GM12878 (cell line): Measurements from ENCODE around the gene PFN3. TPM values are rescaled to one million over a fixed set of nuclear protein-coding genes. Genes with fewer than 3 reads are reported as not detected.

Experiments
- ATAC-seq: fragments of 200-7000 bp; cut with Tn5 transposase; 3 replicates; pipeline ENCODE4 v1.9.1; 2020; ENCODE audit warnings: mild to moderate bottlenecking, moderate library complexity
- BruUV-seq: library from RNA; stranded (reverse); fragments of 400-500 nt; replicated peaks from 2 replicates; lab custom pipeline; 2021; lab: Mats Ljungman, UMichigan
- CTCF ChIA-PET: fragments of 300-600 bp; sonication (Branson Sonifier 250); formaldehyde crosslinking; extraction: SDS; loops from one replicate; lab custom pipeline; 2021; ENCODE audit warnings: inconsistent platforms; lab: Yijun Ruan, JAX
- POLR2A ChIA-PET: fragments of 350-600 bp; formaldehyde crosslinking; extraction: SDS; loops from one replicate; lab custom pipeline; 2021; ENCODE audit warnings: inconsistent platforms; lab: Charles Lee
- RAD21 ChIA-PET: fragments of 300-600 bp; sonication (Branson Sonifier 250); formaldehyde crosslinking; loops from one replicate; lab custom pipeline; 2023; ENCODE audit warnings: antibody characterized with exemption; ENCODE audit not compliant: unreplicated experiment; lab: Charles Lee
- SMC1A ChIA-PET: fragments of 300-600 bp; sonication (Branson Sonifier 250); formaldehyde crosslinking; loops from one replicate; lab custom pipeline; 2023; ENCODE audit not compliant: unreplicated experiment, uncharacterized antibody; lab: Charles Lee
- DNase-seq: peaks from one replicate; pipeline ENCODE4 v3.0.0-alpha.2; 2011; ENCODE audit warnings: low read depth, low spot score
- FAIRE-seq: peaks from 3 replicates; lab custom pipeline; 2011; peaks lifted over from hg19 to GRCh38; lab: Jason Lieb, UNC
- H2AFZ ChIP-seq: 2 replicates; pipeline ENCODE4 v1.6.0; 2011; ENCODE audit warnings: low read depth, low read length, control low read depth; ENCODE audit not compliant: control insufficient read depth
- H3K27ac ChIP-seq: 2 replicates; pipeline ENCODE4 v1.5.1; 2011; ENCODE audit warnings: control low read depth; ENCODE audit not compliant: control insufficient read depth, insufficient read depth
- H3K27me3 ChIP-seq, 2 experiments: replicated peaks in 1 of 2; 2 replicates each; pipeline versions ENCODE4 v1.6.0 to v1.6.1; 2011; ENCODE audit warnings: low read length in 1 of 2; ENCODE audit not compliant: control insufficient read depth in 2 of 2, insufficient read depth in 2 of 2
- H3K36me3 ChIP-seq, 2 experiments: 2 replicates each; pipeline ENCODE4 v1.5.1; 2011; ENCODE audit warnings: low read length in 1 of 2; ENCODE audit not compliant: control insufficient read depth in 2 of 2, insufficient read depth in 2 of 2
- H3K4me1 ChIP-seq: 2 replicates; pipeline ENCODE4 v1.6.1; 2011; ENCODE audit warnings: mild to moderate bottlenecking, low read length, moderate library complexity, mixed read lengths; ENCODE audit not compliant: control insufficient read depth, insufficient read depth
- H3K4me2 ChIP-seq: 2 replicates; pipeline ENCODE4 v1.6.0; 2011; ENCODE audit warnings: control low read depth; ENCODE audit not compliant: control insufficient read depth, insufficient read depth
- H3K4me3 ChIP-seq: fragments of 200-600 bp; sonication (generic); 2 replicates; pipeline ENCODE4 v1.5.1; 2016
- H3K79me2 ChIP-seq: 2 replicates; pipeline ENCODE4 v1.6.0; 2011; ENCODE audit warnings: low read length; ENCODE audit not compliant: control insufficient read depth, insufficient read depth
- H3K9ac ChIP-seq: 2 replicates; pipeline ENCODE4 v1.8.0; 2011; ENCODE audit warnings: low read length, control low read depth, mixed read lengths; ENCODE audit not compliant: control insufficient read depth, insufficient read depth
- H3K9me3 ChIP-seq: replicated peaks from 3 replicates; pipeline ENCODE4 v1.5.1; 2011; ENCODE audit warnings: mild to moderate bottlenecking, low read length; ENCODE audit not compliant: control insufficient read depth, insufficient read depth
- H4K20me1 ChIP-seq: 2 replicates; pipeline ENCODE4 v1.6.0; 2011; ENCODE audit not compliant: control insufficient read depth, insufficient read depth
- BCL11A ChIP-seq: IDR thresholded peaks from 2 replicates; pipeline ENCODE4 v1.6.1; 2011; ENCODE audit warnings: low read depth, low read length
- CHD2 ChIP-seq: IDR thresholded peaks from 2 replicates; pipeline ENCODE4 v1.6.1; 2011; ENCODE audit warnings: low read depth, low read length, improper control_type of control experiment, borderline replicate concordance
- E2F8 ChIP-seq: fragments of 450-650 bp; IDR thresholded peaks from 2 replicates; pipeline ENCODE4 v1.6.1; 2018; ENCODE audit warnings: mild to moderate bottlenecking, low read depth, moderate library complexity; ENCODE audit not compliant: partially characterized antibody
- EZH2 ChIP-seq: IDR thresholded peaks from 2 replicates; pipeline ENCODE4 v1.6.1; 2012; ENCODE audit warnings: low read depth, mild to moderate bottlenecking, control low read depth, inconsistent platforms, low read length, borderline replicate concordance; ENCODE audit not compliant: control insufficient read depth
- JUNB ChIP-seq: IDR thresholded peaks from 2 replicates; pipeline ENCODE4 v1.6.1; 2016; ENCODE audit warnings: antibody characterized with exemption, mild to moderate bottlenecking
- TCF12 ChIP-seq: IDR thresholded peaks from 2 replicates; pipeline ENCODE4 v1.6.1; 2011; ENCODE audit warnings: low read depth, mild to moderate bottlenecking, low read length
- WGBS: methylation state at CpG from one replicate; pipeline ENCODE4 v1.1.6; 2016; ENCODE audit warnings: low lambda C conversion rate; ENCODE audit not compliant: insufficient replicate concordance, insufficient coverage; ENCODE audit errors: missing lambda C conversion rate; 5-methylcytosine and 5-hydroxymethylcytosine counted together
- in situ Hi-C: fragments of 300-500 bp; cut with MboI; formaldehyde crosslinking; loops from 9 replicates; pipeline ENCODE4 v1.14.3; 2018; ENCODE audit warnings: mixed read lengths
- intact Hi-C: fragments of 100-400 bp; cut with micrococcal nuclease; formaldehyde crosslinking; loops from one replicate; pipeline ENCODE4 v1.14.2; 2022; ENCODE audit not compliant: unreplicated experiment
- polyA plus RNA-seq, 11 experiments: library from polyadenylated mRNA; depleted of rRNA in 4 of 11; unstranded in 6 of 11; stranded (reverse) in 5 of 11; fragments of >200 nt; fragmentation: Nextera tagmentation in 4 of 11; fragmentation: Illumina TruSeq in 1 of 11; extraction: Ambion mirVana in 4 of 11; extraction: Trizol in 1 of 11; gene quantifications; 1 replicate in 1 of 11; 2 replicates in 10 of 11; pipeline versions ENCODE4 v1.2.1 to v1.2.3, GENCODE V29; 2011 to 2016; ENCODE audit warnings: inconsistent platforms in 2 of 11, missing spikeins in 2 of 11, low read depth in 1 of 11
- total RNA-seq, 4 experiments: library from RNA; depleted of rRNA in 3 of 4; stranded (reverse); fragments of >200 nt in 3 of 4; fragmentation: Illumina TruSeq in 1 of 4; extraction: Trizol in 1 of 4; gene quantifications; 2 replicates each; pipeline versions ENCODE4 v1.2.1 to v1.2.3, GENCODE V29; 2013 to 2021
- TF ChIP-seq, protein P1 (sequence below): IDR thresholded peaks from 2 replicates; pipeline ENCODE4 v1.6.1; 2011; ENCODE audit warnings: mild to moderate bottlenecking, low read depth, low read length, moderate library complexity; ENCODE audit not compliant: insufficient replicate concordance

The PFN3 gene
- total and polyA plus RNA-seq, 10 of the 15 experiments (the other 5 are each of a cell fraction or from before 2014, with no cell fraction given): not detected

- ChIA-PET SMC1A (interaction anchor here (0.9 to 3.1 kb wide), 5 partner anchors 12 to 38 kb away, joined by 3 to 14 read pairs (median 3); partner anchors contain the start of gene GRK6), POLR2A (interaction anchor here (11.0 kb wide), 1 partner anchor 18 kb away, joined by 174 read pairs; the partner anchor contains the start of gene GRK6), CTCF (interaction anchor here (0.7 to 1.6 kb wide), 2 partner anchors 44 to 45 kb away, joined by 4 to 6 read pairs; no protein-coding TSS in a partner anchor)
- ATAC-seq (no peak), FAIRE-seq (no peak)
- no peak overlapping the region for H3K9ac ChIP-seq
- 54% methylated on average over 3 of the region's 3 CpGs for WGBS
- H3K9me3 ChIP-seq: no peaks in the 10 kb centered on the region
- H3K4me2 ChIP-seq: no peak overlapping the region
- no peaks in the 10 kb centered on the region; a peak in 1 of 4 replicates for H3K27me3 ChIP-seq
- intact Hi-C loops: no loop called here
- in situ Hi-C loops: no loop called here
- no peak overlapping the region for H2AFZ ChIP-seq
- H3K79me2 ChIP-seq: no peaks in the 10 kb centered on the region
- H3K4me3 ChIP-seq: no peak overlapping the region
- no peaks in the 10 kb centered on the region for H3K36me3 ChIP-seq
- TF ChIP-seq, protein P1, sequence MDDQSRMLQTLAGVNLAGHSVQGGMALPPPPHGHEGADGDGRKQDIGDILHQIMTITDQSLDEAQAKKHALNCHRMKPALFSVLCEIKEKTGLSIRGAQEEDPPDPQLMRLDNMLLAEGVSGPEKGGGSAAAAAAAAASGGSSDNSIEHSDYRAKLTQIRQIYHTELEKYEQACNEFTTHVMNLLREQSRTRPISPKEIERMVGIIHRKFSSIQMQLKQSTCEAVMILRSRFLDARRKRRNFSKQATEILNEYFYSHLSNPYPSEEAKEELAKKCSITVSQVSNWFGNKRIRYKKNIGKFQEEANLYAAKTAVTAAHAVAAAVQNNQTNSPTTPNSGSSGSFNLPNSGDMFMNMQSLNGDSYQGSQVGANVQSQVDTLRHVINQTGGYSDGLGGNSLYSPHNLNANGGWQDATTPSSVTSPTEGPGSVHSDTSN: no peak
- TF ChIP-seq, all 136 proteins: peak for 0
- Histone ChIP-seq H3K4me1 (peaks cover 22% of the 10 kb centered on the region), H3K27ac (no peak overlapping the region), H4K20me1 (no peaks in the 10 kb centered on the region)
- RAD21 ChIA-PET: interaction anchor here (0.8 to 1.8 kb wide), 3 partner anchors 21 to 45 kb away, joined by 3 to 5 read pairs (median 4); no protein-coding TSS in a partner anchor
- DNase-seq: no peak
- BruUV-seq: no TSS peak
These were observed 10.1 kb upstream of the PFN3 start for GRCh38 chr5:177410575-177410974.

- Histone ChIP-seq H3K79me2 (no peaks in the 10 kb centered on the region), H3K9ac (no peak within 1 kb of the TSS), H3K4me3 (no peak within 1 kb of the TSS), H3K4me2 (no peak within 1 kb of the TSS), H3K9me3 (no peaks in the 10 kb centered on the region), H2AFZ (no peak within 1 kb of the TSS), H3K36me3 (no peaks in the 10 kb centered on the region), H3K27me3 (no peaks in the 10 kb centered on the region; a peak in 1 of 4 replicates), H3K27ac (no peak within 1 kb of the TSS), H3K4me1 (peaks cover 35% of the 10 kb centered on the region), H4K20me1 (no peaks in the 10 kb centered on the region)
- 71% methylated on average over 9 of the region's 9 CpGs for WGBS
- in situ Hi-C loops: no loop called here
- BruUV-seq: no TSS peak
- ChIA-PET SMC1A (interaction anchor here (1.0 to 3.1 kb wide), 6 partner anchors 17 to 100 kb away, joined by 3 to 14 read pairs (median 7); partner anchors contain the start of gene GRK6), CTCF (interaction anchor here (0.8 to 1.9 kb wide), 9 partner anchors 19 to 93 kb away, joined by 3 to 12 read pairs (median 4); partner anchors contain the start of gene PDLIM7), RAD21 (interaction anchor here (0.8 to 1.9 kb wide), 8 partner anchors 16 to 97 kb away, joined by 3 to 6 read pairs (median 4); partner anchors contain the start of gene GRK6), POLR2A (interaction anchor here (0.7 to 11.0 kb wide), 8 partner anchors 9 to 46 kb away, joined by 3 to 174 read pairs (median 4); partner anchors contain the start of genes GRK6 and PRR7)
- intact Hi-C loops: no loop called here
- ATAC-seq (no peak), FAIRE-seq (no peak), DNase-seq (no peak)
- no peak for TF ChIP-seq CHD2
- no peak for TF ChIP-seq E2F8
- TF ChIP-seq EZH2: no peak
- no peak for TF ChIP-seq BCL11A
- no peak for TF ChIP-seq JUNB
- TF ChIP-seq TCF12: no peak
These were observed 8.8 kb upstream of the PFN3 start, which contains the start of gene F12 for GRCh38 chr5:177409043-177409801. Gene F12, minus strand, starts transcription at chr5:177409564. Its CDS starts 37 bp downstream, at chr5:177409527.
